Measurements from ENCODE around the gene SWAP70. TPM values are rescaled to one million over a fixed set of nuclear protein-coding genes. Genes with fewer than 3 reads are reported as not detected.

The SWAP70 gene
- total and polyA plus RNA-seq, 9 of the 15 experiments (the other 6 are each of a cell fraction or from before 2014, with no cell fraction given): 1.7 to 4.9 (median 3.9) TPM

DNA sequence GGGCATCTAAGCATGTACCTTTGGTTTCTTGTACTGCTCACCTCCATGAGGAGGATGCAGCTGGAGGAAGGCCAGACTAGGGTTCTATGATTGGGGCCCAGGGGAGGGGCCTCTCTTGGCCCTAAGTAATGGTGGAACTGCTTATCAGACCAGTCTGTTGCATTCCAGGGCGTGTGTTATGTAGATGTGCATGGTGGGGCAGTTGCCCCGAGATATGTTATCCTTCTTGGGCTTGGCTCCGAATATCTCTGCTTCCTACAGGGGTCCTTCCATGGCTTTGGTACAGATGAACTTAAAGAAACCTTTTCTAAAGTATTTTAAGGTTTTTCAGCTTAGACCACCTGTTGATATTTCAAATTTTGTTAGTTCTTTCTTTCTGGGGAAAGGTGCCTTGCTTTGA lies 126.0 kb downstream of the SWAP70 start (continued):
- TF ChIP-seq, protein P1, sequence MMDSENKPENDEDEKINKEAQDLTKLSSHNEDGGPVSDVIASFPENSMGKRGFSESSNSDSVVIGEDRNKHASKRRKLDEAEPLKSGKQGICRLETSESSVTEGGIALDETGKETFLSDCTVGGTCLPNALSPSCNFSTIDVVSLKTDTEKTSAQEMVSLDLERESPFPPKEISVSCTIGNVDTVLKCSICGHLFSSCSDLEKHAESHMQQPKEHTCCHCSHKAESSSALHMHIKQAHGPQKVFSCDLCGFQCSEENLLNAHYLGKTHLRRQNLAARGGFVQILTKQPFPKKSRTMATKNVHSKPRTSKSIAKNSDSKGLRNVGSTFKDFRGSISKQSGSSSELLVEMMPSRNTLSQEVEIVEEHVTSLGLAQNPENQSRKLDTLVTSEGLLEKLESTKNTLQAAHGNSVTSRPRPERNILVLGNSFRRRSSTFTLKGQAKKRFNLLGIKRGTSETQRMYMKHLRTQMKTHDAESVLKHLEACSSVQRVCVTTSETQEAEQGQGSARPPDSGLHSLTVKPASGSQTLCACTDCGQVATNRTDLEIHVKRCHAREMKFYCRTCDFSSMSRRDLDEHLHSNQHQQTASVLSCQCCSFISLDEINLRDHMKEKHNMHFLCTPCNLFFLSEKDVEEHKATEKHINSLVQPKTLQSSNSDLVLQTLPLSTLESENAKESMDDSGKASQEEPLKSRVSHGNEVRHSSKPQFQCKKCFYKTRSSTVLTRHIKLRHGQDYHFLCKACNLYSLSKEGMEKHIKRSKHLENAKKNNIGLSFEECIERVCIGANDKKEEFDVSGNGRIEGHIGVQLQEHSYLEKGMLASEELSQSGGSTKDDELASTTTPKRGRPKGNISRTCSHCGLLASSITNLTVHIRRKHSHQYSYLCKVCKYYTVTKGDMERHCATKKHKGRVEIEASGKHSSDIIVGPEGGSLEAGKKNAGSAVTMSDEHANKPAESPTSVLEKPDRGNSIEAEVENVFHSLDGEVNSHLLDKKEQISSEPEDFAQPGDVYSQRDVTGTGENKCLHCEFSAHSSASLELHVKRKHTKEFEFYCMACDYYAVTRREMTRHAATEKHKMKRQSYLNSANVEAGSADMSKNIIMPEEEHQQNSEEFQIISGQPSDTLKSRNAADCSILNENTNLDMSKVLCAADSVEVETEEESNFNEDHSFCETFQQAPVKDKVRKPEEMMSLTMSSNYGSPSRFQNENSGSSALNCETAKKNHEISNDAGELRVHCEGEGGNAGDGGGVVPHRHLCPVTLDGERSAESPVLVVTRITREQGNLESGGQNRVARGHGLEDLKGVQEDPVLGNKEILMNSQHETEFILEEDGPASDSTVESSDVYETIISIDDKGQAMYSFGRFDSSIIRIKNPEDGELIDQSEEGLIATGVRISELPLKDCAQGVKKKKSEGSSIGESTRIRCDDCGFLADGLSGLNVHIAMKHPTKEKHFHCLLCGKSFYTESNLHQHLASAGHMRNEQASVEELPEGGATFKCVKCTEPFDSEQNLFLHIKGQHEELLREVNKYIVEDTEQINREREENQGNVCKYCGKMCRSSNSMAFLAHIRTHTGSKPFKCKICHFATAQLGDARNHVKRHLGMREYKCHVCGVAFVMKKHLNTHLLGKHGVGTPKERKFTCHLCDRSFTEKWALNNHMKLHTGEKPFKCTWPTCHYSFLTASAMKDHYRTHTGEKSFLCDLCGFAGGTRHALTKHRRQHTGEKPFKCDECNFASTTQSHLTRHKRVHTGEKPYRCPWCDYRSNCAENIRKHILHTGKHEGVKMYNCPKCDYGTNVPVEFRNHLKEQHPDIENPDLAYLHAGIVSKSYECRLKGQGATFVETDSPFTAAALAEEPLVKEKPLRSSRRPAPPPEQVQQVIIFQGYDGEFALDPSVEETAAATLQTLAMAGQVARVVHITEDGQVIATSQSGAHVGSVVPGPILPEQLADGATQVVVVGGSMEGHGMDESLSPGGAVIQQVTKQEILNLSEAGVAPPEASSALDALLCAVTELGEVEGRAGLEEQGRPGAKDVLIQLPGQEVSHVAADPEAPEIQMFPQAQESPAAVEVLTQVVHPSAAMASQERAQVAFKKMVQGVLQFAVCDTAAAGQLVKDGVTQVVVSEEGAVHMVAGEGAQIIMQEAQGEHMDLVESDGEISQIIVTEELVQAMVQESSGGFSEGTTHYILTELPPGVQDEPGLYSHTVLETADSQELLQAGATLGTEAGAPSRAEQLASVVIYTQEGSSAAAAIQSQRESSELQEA (IDR thresholded peaks at IDR 0.05; ENCODE audit: low read depth): no peak
- TF ChIP-seq, protein P2, sequence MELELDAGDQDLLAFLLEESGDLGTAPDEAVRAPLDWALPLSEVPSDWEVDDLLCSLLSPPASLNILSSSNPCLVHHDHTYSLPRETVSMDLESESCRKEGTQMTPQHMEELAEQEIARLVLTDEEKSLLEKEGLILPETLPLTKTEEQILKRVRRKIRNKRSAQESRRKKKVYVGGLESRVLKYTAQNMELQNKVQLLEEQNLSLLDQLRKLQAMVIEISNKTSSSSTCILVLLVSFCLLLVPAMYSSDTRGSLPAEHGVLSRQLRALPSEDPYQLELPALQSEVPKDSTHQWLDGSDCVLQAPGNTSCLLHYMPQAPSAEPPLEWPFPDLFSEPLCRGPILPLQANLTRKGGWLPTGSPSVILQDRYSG (tag; conservative IDR thresholded peaks at IDR 0.05; ENCODE audit: low read depth): no peak
- TF ChIP-seq CTBP1 (IDR thresholded peaks at IDR 0.05; ENCODE audit: borderline replicate concordance): peak; percentile 69; the same call in 1 of the 2 replicates
- peak; percentile 81 for TF ChIP-seq DPF2 (IDR thresholded peaks at IDR 0.05)
- no peak for TF ChIP-seq PTBP1 (IDR thresholded peaks at IDR 0.05; ENCODE audit: low read depth, low read length)
- TF ChIP-seq, protein P3, sequence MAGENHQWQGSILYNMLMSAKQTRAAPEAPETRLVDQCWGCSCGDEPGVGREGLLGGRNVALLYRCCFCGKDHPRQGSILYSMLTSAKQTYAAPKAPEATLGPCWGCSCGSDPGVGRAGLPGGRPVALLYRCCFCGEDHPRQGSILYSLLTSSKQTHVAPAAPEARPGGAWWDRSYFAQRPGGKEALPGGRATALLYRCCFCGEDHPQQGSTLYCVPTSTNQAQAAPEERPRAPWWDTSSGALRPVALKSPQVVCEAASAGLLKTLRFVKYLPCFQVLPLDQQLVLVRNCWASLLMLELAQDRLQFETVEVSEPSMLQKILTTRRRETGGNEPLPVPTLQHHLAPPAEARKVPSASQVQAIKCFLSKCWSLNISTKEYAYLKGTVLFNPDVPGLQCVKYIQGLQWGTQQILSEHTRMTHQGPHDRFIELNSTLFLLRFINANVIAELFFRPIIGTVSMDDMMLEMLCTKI (IDR thresholded peaks at IDR 0.05; ENCODE audit: partially characterized antibody): no peak
- TF ChIP-seq RBM34 (IDR thresholded peaks at IDR 0.05; ENCODE audit: borderline replicate concordance, insufficient read depth, low read length): no peak
- no peak for TF ChIP-seq PHB2 (IDR thresholded peaks at IDR 0.05; ENCODE audit: low read depth)
- TF ChIP-seq ZNF766 (CRISPR knock-in tag; conservative IDR thresholded peaks at IDR 0.05): peak; percentile 46; the same call in 1 of the 2 replicates
- no peak for TF ChIP-seq ZNF347 (CRISPR knock-in tag; IDR thresholded peaks at IDR 0.05; ENCODE audit: low read depth)
- TF ChIP-seq CBFB (CRISPR knock-in tag; IDR thresholded peaks at IDR 0.05): no peak
- TF ChIP-seq, protein P4, sequence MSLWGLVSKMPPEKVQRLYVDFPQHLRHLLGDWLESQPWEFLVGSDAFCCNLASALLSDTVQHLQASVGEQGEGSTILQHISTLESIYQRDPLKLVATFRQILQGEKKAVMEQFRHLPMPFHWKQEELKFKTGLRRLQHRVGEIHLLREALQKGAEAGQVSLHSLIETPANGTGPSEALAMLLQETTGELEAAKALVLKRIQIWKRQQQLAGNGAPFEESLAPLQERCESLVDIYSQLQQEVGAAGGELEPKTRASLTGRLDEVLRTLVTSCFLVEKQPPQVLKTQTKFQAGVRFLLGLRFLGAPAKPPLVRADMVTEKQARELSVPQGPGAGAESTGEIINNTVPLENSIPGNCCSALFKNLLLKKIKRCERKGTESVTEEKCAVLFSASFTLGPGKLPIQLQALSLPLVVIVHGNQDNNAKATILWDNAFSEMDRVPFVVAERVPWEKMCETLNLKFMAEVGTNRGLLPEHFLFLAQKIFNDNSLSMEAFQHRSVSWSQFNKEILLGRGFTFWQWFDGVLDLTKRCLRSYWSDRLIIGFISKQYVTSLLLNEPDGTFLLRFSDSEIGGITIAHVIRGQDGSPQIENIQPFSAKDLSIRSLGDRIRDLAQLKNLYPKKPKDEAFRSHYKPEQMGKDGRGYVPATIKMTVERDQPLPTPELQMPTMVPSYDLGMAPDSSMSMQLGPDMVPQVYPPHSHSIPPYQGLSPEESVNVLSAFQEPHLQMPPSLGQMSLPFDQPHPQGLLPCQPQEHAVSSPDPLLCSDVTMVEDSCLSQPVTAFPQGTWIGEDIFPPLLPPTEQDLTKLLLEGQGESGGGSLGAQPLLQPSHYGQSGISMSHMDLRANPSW (CRISPR knock-in tag; IDR thresholded peaks at IDR 0.05): no peak

Data from K562 (cell line).